Adrenal gland (tissue), 5 donors: ENCODE data around the gene CDK5RAP2.

Experiments used
- POLR2A ChIP-seq, 2 donors: fragments of 450-650 bp; IDR thresholded peaks; one replicate each; pipeline ENCODE4 v1.6.1; 2017; ENCODE audit warnings: antibody characterized with exemption in 2 of 2, mild to moderate bottlenecking in 2 of 2, moderate library complexity in 1 of 2
- TF ChIP-seq, protein P1 (sequence below), 6 experiments: fragments of 450-650 bp in 4 of 6; fragments of 200-600 bp in 2 of 6; sonication (generic) in 1 of 6; IDR thresholded peaks; 1 replicate in 5 of 6; 2 replicates in 1 of 6; pipeline versions ENCODE4 v1.5.1 to v1.8.0; 2016 to 2021; ENCODE audit warnings: antibody characterized with exemption in 6 of 6, mild to moderate bottlenecking in 2 of 6, moderate library complexity in 1 of 6
- donor health status: DM: no; HTN: no; CAD: no.

DNA sequence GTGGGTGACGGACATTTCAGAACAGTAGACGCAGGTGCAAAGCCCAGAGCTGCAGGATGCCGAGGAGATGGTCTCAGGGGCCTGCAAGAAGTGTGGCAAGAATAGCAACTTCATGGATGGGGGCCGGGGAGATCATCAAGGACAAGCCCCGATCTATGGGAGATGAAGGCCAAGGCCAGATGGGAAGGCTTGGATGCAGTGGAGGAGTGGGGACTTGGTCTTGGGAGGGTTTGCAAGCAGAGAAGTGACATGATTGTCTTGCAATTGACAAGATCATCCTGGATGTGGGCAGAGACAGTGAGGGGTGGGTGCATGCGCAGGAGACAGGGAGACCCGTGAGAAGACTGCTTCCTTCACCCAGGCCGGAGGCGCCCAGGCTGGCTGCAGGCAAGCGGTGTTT, 198.1 kb downstream of the CDK5RAP2 start:
- TF ChIP-seq, protein P1, sequence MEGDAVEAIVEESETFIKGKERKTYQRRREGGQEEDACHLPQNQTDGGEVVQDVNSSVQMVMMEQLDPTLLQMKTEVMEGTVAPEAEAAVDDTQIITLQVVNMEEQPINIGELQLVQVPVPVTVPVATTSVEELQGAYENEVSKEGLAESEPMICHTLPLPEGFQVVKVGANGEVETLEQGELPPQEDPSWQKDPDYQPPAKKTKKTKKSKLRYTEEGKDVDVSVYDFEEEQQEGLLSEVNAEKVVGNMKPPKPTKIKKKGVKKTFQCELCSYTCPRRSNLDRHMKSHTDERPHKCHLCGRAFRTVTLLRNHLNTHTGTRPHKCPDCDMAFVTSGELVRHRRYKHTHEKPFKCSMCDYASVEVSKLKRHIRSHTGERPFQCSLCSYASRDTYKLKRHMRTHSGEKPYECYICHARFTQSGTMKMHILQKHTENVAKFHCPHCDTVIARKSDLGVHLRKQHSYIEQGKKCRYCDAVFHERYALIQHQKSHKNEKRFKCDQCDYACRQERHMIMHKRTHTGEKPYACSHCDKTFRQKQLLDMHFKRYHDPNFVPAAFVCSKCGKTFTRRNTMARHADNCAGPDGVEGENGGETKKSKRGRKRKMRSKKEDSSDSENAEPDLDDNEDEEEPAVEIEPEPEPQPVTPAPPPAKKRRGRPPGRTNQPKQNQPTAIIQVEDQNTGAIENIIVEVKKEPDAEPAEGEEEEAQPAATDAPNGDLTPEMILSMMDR (IDR thresholded peaks at IDR 0.05), result no peak
- no peak for TF ChIP-seq POLR2A (IDR thresholded peaks at IDR 0.05)
